Middle frontal gyrus (tissue), 1 donor: ENCODE data around the gene CPOX.

Experiments used
- DNase-seq: peaks from one replicate; pipeline ENCODE4 v3.0.0-alpha.2; 2015; ENCODE audit warnings: low spot score; ENCODE audit errors: extremely low spot score

CPOX gene

DNA sequence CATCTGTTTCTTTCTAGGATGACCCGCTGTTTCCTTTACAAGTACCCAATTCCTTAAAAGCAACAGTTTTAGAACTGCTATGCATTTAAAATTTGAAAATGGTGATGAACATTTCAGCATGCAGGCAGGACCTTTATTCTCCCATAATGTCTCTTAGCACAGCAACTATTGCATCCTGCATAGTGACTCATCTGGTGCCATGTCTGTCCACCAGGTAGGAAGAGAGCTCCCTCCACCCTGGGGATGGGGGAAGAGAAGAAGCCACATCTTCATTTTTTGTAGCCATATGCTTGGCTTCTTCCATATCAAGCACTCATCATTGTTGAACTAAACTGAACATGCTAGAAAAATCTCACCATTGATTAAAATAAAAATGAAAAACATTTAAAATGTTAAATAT lies 51.7 kb downstream of the CPOX start:
- no peak for DNase-seq

- no peak for DNase-seq
Observed at GRCh38 chr3:98540346-98540745, 53.1 kb downstream of the CPOX start.

- no peak for DNase-seq
Observed at GRCh38 chr3:98536456-98537017, 56.9 kb downstream of the CPOX start.

GRCh38 chr3:98534734-98535133 lies 58.7 kb downstream of the CPOX start:
- DNase-seq: no peak

DNA sequence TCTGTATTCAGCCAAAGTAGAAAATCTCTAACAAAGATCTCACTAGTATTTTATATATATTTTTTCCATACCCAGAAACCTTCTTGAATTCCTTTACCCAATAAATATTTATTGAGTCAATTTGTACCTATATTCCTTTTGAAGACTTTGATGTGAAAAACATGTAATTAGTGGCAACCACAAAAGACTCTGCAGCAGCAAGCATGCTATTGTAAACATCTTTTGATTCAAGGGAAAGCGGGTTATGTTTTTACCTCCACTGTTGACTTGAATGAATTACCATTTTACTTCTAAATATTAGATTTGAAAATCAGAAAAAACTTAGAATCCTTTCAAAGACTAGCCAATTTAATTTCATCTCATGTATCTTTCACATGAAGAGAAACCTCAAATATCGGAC lies 59.2 kb downstream of the CPOX start:
- DNase-seq: no peak

DNA sequence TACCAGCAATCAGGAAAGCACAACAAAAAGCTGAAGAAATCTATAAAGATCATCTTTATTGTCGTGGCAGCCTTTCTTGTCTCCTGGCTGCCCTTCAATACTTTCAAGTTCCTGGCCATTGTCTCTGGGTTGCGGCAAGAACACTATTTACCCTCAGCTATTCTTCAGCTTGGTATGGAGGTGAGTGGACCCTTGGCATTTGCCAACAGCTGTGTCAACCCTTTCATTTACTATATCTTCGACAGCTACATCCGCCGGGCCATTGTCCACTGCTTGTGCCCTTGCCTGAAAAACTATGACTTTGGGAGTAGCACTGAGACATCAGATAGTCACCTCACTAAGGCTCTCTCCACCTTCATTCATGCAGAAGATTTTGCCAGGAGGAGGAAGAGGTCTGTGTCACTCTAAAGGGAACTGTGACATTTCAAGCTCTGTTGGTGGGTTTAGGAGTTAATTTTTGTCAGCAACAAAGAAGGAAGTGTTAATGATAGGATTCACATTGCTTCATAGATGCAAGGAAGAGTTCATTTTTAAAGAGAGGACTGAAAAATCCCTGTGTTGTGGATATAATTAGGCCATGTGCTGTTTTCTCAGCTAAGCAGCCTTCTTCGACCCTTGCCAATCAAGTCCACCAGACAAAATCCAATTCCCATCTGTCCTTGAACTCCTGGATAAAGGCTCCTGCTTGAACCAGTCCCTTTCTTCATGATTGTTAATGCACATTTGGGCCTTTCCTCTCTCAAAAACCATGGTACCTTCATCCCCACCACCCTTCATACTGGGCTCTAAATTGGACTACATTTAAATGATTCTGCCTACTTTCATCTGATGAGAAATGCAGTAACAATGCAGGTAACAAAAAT lies 60.5 kb downstream of the CPOX start:
- no peak for DNase-seq

DNA sequence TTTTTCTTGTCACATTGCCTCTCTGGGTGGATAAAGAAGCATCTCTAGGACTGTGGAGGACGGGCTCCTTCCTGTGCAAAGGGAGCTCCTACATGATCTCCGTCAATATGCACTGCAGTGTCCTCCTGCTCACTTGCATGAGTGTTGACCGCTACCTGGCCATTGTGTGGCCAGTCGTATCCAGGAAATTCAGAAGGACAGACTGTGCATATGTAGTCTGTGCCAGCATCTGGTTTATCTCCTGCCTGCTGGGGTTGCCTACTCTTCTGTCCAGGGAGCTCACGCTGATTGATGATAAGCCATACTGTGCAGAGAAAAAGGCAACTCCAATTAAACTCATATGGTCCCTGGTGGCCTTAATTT lies 61.2 kb downstream of the CPOX start:
- no peak for DNase-seq

DNA sequence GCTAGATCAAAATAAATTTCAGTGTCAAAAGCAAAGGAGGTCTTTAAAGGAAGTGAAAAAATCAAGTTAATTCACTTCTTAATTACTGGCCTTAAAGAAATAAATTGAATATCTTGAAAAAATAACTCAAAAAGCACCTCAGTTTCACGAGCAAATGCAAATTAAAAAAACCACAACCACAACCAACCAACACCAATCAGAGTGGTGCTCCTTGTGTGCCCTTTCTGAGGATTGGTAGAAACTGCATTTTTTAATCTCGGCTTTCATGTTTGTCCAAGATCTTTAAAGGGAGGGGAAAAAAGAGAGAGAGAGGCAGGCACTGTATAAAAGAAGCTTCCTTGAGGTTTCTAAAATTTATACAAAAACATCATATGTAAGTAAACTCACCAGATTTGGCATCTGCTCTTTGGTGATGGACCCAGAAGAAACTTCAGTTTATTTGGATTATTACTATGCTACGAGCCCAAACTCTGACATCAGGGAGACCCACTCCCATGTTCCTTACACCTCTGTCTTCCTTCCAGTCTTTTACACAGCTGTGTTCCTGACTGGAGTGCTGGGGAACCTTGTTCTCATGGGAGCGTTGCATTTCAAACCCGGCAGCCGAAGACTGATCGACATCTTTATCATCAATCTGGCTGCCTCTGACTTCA lies 61.7 kb downstream of the CPOX start, which contains the start of gene GPR15:
GPR15 (plus strand) TSS at position 357 of the 653 bp plus-strand sequence; CDS start at position 413, 56 bp downstream.
- DNase-seq: no peak

DNA sequence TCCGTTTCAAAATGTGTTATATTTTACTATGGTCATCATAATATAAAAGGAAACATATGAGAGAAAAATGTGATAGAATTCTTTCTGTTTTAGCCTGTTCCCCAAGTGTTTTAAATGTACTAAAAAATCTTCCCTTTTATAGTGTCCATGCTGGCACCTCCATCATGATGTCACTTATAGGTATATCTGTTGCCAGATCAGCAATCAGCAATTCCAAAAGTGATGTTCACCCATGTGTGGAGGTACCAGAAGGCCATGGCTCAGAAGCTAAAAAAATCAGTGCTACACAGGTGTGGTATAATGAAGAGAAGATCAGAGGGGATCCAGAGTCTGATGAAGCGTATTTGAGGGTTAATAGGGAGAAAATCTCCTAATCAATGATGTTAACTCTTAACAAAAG lies 62.7 kb downstream of the CPOX start:
- no peak for DNase-seq

DNA sequence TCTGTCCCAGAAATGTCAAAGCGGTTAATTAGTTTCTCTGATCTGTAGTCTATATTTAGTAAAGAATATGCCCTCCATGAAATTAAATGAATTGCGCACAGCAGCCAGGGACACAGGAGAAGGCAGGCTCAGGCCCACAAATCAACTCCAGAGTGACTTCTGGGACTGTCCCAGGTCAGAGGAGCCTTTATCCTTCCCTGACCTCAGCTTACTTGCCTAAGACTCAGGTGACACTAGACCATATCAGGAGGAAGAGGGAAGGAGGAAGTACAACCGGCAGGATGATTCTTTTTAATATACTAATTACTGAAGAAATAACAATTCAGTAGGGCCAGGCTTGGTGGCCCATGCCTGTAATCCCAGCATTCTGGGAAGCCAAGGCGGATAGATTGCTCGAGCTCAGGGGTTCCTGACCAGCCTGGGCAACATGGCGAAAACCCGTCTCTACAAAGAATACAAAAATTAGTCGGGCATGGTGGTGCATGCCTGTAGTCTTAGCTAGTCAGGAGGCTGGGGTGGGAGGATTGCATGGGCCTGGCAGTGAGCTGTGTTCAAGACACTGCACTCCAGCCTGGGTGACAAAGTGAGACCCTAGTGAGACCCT lies 63.5 kb downstream of the CPOX start:
- no peak for DNase-seq
